Fibroblast of villous mesenchyme (primary cell): ENCODE measurements around the gene EIF1AD. TPM values are rescaled to one million over a fixed set of nuclear protein-coding genes. Genes with fewer than 3 reads are reported as not detected.

Experiments used
- DNase-seq: peaks from one replicate; pipeline ENCODE4 v3.0.0-alpha.2; 2010; ENCODE audit warnings: low read depth
- H3K4me3 ChIP-seq: 2 replicates; pipeline ENCODE4 v1.5.1; 2011; ENCODE audit warnings: low read depth, mild to moderate bottlenecking, low read length
- total RNA-seq: library from RNA; depleted of rRNA; stranded (reverse); fragments of >200 nt; gene quantifications from 2 replicates; pipeline ENCODE4 v1.2.3, GENCODE V29; 2012
- TF ChIP-seq, protein P1 (sequence below): IDR thresholded peaks from 2 replicates; pipeline ENCODE4 v1.5.1; 2012; ENCODE audit warnings: low read depth, mild to moderate bottlenecking, low read length; ENCODE audit not compliant: insufficient read depth

Gene EIF1AD
- total RNA-seq, 1 donor, result 35.4 TPM

GRCh38 chr11:65976216-65977176 lies 25.5 kb downstream of the EIF1AD start:
- DNase-seq, result no peak
- TF ChIP-seq, protein P1, sequence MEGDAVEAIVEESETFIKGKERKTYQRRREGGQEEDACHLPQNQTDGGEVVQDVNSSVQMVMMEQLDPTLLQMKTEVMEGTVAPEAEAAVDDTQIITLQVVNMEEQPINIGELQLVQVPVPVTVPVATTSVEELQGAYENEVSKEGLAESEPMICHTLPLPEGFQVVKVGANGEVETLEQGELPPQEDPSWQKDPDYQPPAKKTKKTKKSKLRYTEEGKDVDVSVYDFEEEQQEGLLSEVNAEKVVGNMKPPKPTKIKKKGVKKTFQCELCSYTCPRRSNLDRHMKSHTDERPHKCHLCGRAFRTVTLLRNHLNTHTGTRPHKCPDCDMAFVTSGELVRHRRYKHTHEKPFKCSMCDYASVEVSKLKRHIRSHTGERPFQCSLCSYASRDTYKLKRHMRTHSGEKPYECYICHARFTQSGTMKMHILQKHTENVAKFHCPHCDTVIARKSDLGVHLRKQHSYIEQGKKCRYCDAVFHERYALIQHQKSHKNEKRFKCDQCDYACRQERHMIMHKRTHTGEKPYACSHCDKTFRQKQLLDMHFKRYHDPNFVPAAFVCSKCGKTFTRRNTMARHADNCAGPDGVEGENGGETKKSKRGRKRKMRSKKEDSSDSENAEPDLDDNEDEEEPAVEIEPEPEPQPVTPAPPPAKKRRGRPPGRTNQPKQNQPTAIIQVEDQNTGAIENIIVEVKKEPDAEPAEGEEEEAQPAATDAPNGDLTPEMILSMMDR, result no peak
- H3K4me3 ChIP-seq, result no peak overlapping the region

DNA sequence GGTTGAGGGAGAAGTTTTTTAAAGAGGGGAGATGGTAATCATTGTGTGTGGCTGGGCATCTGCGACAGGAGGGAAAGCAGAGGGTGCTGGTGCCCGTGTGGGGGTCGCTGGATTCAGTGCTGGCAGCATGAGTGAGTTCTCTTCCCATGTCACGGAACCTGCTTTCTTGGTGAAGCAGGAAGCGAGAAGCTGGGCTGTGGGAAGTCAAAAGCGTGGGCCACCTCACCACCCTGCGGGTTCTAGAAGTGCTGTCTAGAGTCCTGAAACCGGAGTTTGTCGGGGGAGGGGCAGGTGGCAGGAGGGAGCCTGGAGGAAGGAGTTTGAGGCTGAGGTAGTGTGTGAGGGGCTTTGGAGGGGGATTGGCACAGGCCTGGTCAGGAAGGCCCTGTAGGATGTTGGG lies 26.2 kb downstream of the EIF1AD start:
- no peak for DNase-seq
- TF ChIP-seq, protein P1, result no peak
- H3K4me3 ChIP-seq, result no peak overlapping the region

- TF ChIP-seq, protein P1, result no peak
- no peak overlapping the region for H3K4me3 ChIP-seq
- no peak for DNase-seq
These were observed 28.4 kb downstream of the EIF1AD start for GRCh38 chr11:65973439-65974110.

DNA sequence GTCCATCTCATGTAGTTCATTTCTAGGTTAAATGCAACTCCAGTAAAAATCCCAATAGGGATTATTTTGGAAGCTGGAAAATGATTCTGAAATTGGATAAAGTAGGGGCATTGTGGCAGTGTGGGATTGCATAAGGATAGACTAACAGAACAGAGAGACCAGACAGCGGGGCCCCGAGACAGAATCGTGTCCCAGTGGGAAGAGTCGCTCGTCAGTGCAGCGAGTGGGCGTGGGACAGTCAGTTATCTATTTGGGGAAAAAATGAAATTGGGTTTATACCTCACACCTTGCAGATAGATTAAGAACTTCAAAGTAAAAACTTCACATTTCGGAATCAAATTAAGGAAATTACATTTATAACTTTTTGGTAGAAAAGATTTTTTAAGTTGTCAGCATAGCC lies 29.8 kb downstream of the EIF1AD start:
- no peak for DNase-seq
- TF ChIP-seq, protein P1, result no peak
- no peak overlapping the region for H3K4me3 ChIP-seq

DNA sequence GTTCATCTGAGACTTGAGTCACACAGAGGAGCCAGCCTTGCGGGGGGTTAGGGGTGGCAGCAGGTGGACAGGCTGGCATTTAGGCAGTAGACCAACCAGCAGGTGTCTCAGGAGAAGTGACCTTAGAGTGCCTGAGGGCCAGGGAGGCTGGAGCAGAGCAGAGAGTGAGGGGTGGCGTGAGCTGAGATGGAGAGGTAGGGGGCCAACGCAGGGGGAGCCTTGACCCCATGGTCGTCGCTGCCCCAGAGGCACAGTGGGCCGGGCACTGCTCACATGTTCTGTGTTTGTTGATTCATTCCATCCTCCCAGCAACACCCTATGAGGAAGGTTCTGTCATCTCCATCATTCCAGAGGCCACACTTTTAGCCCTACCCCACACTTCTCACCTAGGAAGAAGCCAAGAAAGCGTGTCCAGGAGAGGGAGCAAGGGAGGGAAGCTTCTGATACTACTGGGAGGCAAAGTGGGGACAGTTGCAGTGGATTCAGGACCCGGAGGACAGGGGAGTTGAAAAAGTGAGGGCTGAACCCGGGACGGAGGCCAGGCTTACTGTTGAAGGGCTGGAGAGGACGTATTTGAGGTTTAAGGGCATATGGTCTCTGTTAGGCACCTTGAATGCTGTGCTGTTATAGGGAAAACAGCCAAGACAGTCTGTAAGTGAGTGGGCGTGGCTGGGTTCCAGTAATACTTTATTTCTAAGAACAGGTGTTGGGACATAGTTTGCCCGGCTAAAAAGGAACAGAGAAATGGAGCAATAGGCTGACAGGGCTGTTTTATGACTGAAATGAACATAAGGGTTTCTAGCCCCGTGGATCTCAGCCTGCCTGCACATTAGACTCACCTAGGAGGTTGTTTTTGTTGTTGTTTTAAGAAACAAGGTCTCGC lies 33.1 kb downstream of the EIF1AD start:
- no peak overlapping the region for H3K4me3 ChIP-seq
- TF ChIP-seq, protein P1, result no peak
- no peak for DNase-seq

- no peak overlapping the region for H3K4me3 ChIP-seq
- TF ChIP-seq, protein P1, result no peak
- DNase-seq, result no peak
These were observed 34.5 kb downstream of the EIF1AD start for GRCh38 chr11:65967329-65967934.
